Endothelial cell of umbilical vein (primary cell): ENCODE results near the gene CELF3. TPM values are rescaled to one million over a fixed set of nuclear protein-coding genes. Genes with fewer than 3 reads are reported as not detected.

ENCODE experiments used
- BruUV-seq: library from RNA; stranded (reverse); fragments of 400-500 nt; replicated peaks from 2 replicates; lab custom pipeline; 2021; lab: Mats Ljungman, UMichigan
- CTCF ChIA-PET: fragments of 300-600, 350-600 bp; sonication (Branson Sonifier 250); formaldehyde crosslinking; loops from one replicate; lab custom pipeline; 2021; ENCODE audit warnings: antibody characterized with exemption, inconsistent platforms; lab: Charles Lee
- POLR2A ChIA-PET: fragments of 300-600, 350-600 bp; sonication (Branson Sonifier 250); formaldehyde crosslinking; loops from one replicate; lab custom pipeline; 2021; ENCODE audit warnings: antibody characterized with exemption, inconsistent platforms; lab: Charles Lee
- DNase-seq: peaks from one replicate; pipeline ENCODE4 v3.0.0-alpha.2; 2011; ENCODE audit warnings: low read depth, low spot score
- FAIRE-seq: peaks from 2 replicates; lab custom pipeline; 2011; peaks lifted over from hg19 to GRCh38; lab: Jason Lieb, UNC
- H2AFZ ChIP-seq: 2 replicates; pipeline ENCODE4 v1.6.0; 2012; ENCODE audit warnings: low read depth, low read length, control low read depth, inconsistent platforms
- H3K27ac ChIP-seq: 2 replicates; pipeline ENCODE4 v1.5.1; 2011; ENCODE audit warnings: low read depth, mild to moderate bottlenecking, control low read depth, low read length, moderate library complexity; ENCODE audit not compliant: insufficient read depth
- H3K27me3 ChIP-seq, 2 experiments: 2 replicates each; pipeline versions ENCODE4 v1.6.0 to v1.6.1; 2011; ENCODE audit warnings: low read length in 2 of 2, mixed read lengths in 1 of 2; ENCODE audit not compliant: control insufficient read depth in 2 of 2, insufficient read depth in 2 of 2
- H3K36me3 ChIP-seq, 2 experiments: 2 replicates in 1 of 2; 3 replicates in 1 of 2; pipeline ENCODE4 v1.5.1; 2011; ENCODE audit warnings: low read length in 2 of 2, mild to moderate bottlenecking in 1 of 2, moderate library complexity in 1 of 2; ENCODE audit not compliant: control insufficient read depth in 2 of 2, insufficient read depth in 2 of 2; ENCODE audit errors: extremely low read depth in 1 of 2
- H3K4me1 ChIP-seq: 3 replicates; pipeline ENCODE4 v1.5.1; 2011; ENCODE audit warnings: mild to moderate bottlenecking, low read length; ENCODE audit not compliant: control insufficient read depth, insufficient read depth; ENCODE audit errors: extremely low read depth
- H3K4me2 ChIP-seq: 2 replicates; pipeline ENCODE4 v1.6.1; 2011; ENCODE audit warnings: low read length, control low read depth, mixed read lengths; ENCODE audit not compliant: insufficient read depth
- H3K4me3 ChIP-seq, 3 experiments: fragments of 200-600 bp in 1 of 3; sonication (generic), shearing (Covaris generic) in 1 of 3; replicated peaks in 1 of 3; 2 replicates each; pipeline ENCODE4 v1.5.1; 2011 to 2016; ENCODE audit warnings: control low read depth in 3 of 3, low read length in 3 of 3, mild to moderate bottlenecking in 2 of 3, inconsistent platforms in 1 of 3, low read depth in 1 of 3, moderate library complexity in 1 of 3; ENCODE audit not compliant: insufficient read depth in 1 of 3
- H3K79me2 ChIP-seq: 2 replicates; pipeline ENCODE4 v1.6.0; 2012; ENCODE audit warnings: low read length, inconsistent platforms; ENCODE audit not compliant: control insufficient read depth, insufficient read depth
- H3K9ac ChIP-seq: replicated peaks from 2 replicates; pipeline ENCODE3; 2011; ENCODE audit warnings: low read length, control low read depth; ENCODE audit not compliant: insufficient read depth; ENCODE audit errors: extremely low read depth
- H3K9me1 ChIP-seq: replicated peaks from 3 replicates; pipeline ENCODE4 v1.6.0; 2011; ENCODE audit warnings: mild to moderate bottlenecking, low read length; ENCODE audit not compliant: control insufficient read depth, insufficient read depth; ENCODE audit errors: extremely low read depth
- H3K9me3 ChIP-seq: replicated peaks from 2 replicates; pipeline ENCODE4 v1.5.1; 2012; ENCODE audit warnings: low read length, inconsistent platforms; ENCODE audit not compliant: control insufficient read depth, insufficient read depth
- H4K20me1 ChIP-seq: replicated peaks from 2 replicates; pipeline ENCODE3; 2011; ENCODE audit warnings: mild to moderate bottlenecking, low read length; ENCODE audit not compliant: control insufficient read depth, insufficient read depth; ENCODE audit errors: extremely low read depth
- CTCF ChIP-seq, 2 donors: IDR thresholded peaks; 1 replicate in 1 of 2; 2 replicates in 1 of 2; pipeline ENCODE4 v1.5.1; 2011; ENCODE audit warnings: low read length in 2 of 2, mild to moderate bottlenecking in 2 of 2, moderate library complexity in 2 of 2, control low read depth in 1 of 2, inconsistent platforms in 1 of 2, low read depth in 1 of 2; ENCODE audit not compliant: insufficient read depth in 1 of 2; ENCODE audit errors: extremely low read depth in 1 of 2
- EZH2 ChIP-seq: IDR thresholded peaks from 2 replicates; pipeline ENCODE4 v1.6.1; 2012; ENCODE audit warnings: borderline replicate concordance, low read depth, mild to moderate bottlenecking, moderate library complexity, low read length, inconsistent platforms; ENCODE audit not compliant: severe bottlenecking
- FOS ChIP-seq: IDR thresholded peaks from 2 replicates; pipeline ENCODE4 v1.6.1; 2011; ENCODE audit warnings: mild to moderate bottlenecking, low read length, moderate library complexity, borderline replicate concordance; ENCODE audit not compliant: insufficient read depth
- GATA2 ChIP-seq: IDR thresholded peaks from 2 replicates; pipeline ENCODE4 v1.7.0; 2011; ENCODE audit warnings: low read depth, mild to moderate bottlenecking, moderate library complexity, mixed read lengths, low read length; ENCODE audit not compliant: insufficient read length, insufficient read depth
- JUN ChIP-seq: IDR thresholded peaks from 2 replicates; pipeline ENCODE4 v1.6.1; 2011; ENCODE audit warnings: borderline replicate concordance, low read depth; ENCODE audit not compliant: insufficient read length, insufficient read depth
- MAX ChIP-seq: IDR thresholded peaks from 2 replicates; pipeline ENCODE4 v1.6.1; 2011; ENCODE audit not compliant: insufficient read depth, insufficient read length
- MYC ChIP-seq: IDR thresholded peaks from one replicate; pipeline ENCODE4 v1.6.1; 2011; ENCODE audit warnings: mild to moderate bottlenecking, low read depth, low read length
- POLR2A ChIP-seq: IDR thresholded peaks from 2 replicates; pipeline ENCODE4 v1.6.1; 2012; ENCODE audit warnings: low read depth, mild to moderate bottlenecking, control low read depth, low read length
- POLR2AphosphoS5 ChIP-seq: IDR thresholded peaks from 2 replicates; pipeline ENCODE4 v1.6.1; 2012; ENCODE audit warnings: low read depth, mild to moderate bottlenecking, control low read depth, low read length, moderate library complexity; ENCODE audit not compliant: insufficient read depth
- dilution Hi-C: fragments of 300-500 bp; cut with MboI; formaldehyde crosslinking; loops from one replicate; pipeline ENCODE4 v1.15.0; 2019; ENCODE audit warnings: low sequenced_read_pairs; ENCODE audit not compliant: extremely low pct_ligation_motif_present
- intact Hi-C: fragments of 100-400 bp; cut with micrococcal nuclease; formaldehyde crosslinking; loops from one replicate; pipeline ENCODE4 v1.10.0; 2022
- polyA plus RNA-seq, 4 experiments: library from polyadenylated mRNA; depleted of rRNA in 3 of 4; stranded (reverse) in 3 of 4; unstranded in 1 of 4; fragments of >200 nt; gene quantifications; 2 replicates each; pipeline versions ENCODE4 v1.2.1 to v1.2.3, GENCODE V29; 2011 to 2012; ENCODE audit warnings: missing spikeins in 1 of 4
- total RNA-seq: library from RNA; stranded (reverse); gene quantifications from 2 replicates; pipeline ENCODE4 v1.2.3, GENCODE V29; 2021

The CELF3 gene
- total and polyA plus RNA-seq, 2 donors (not counting 3 experiments of a cell fraction or from before 2014, with no cell fraction given), result not detected

GRCh38 chr1:151715726-151716404, 738 bp downstream of the CELF3 start:
- intact Hi-C loops (no loop called here), dilution Hi-C loops (no loop called here)
- no TSS peak for BruUV-seq
- Histone ChIP-seq H3K4me2 (no peak overlapping the region), H3K27me3 (peaks cover 45% of the 10 kb centered on the region in 2 experiments), H2AFZ (no peak overlapping the region), H3K9me3 (no peaks in the 10 kb centered on the region), H3K4me1 (no peaks in the 10 kb centered on the region), H3K27ac (no peak overlapping the region), H3K4me3 (no peak overlapping the region), H3K9me1 (no peaks in the 10 kb centered on the region), H3K79me2 (no peaks in the 10 kb centered on the region), H3K36me3 (no peaks in the 10 kb centered on the region), H4K20me1 (no peaks in the 10 kb centered on the region), H3K9ac (no peak overlapping the region)
- no peak for DNase-seq
- no peak for FAIRE-seq
- CTCF ChIA-PET, result interaction anchor here (2.1 kb wide), 1 partner anchor 14 kb away, joined by 6 read pairs; no protein-coding TSS in a partner anchor
- no peak for TF ChIP-seq EZH2
- no peak for TF ChIP-seq POLR2A
- TF ChIP-seq MAX, result no peak
- no peak for TF ChIP-seq JUN
- no peak for TF ChIP-seq FOS
- no peak for TF ChIP-seq GATA2
- TF ChIP-seq POLR2AphosphoS5, result no peak
- no peak for TF ChIP-seq CTCF (IDR thresholded peaks at IDR 0.05; ENCODE audit: extremely low read depth in 1 of 2, insufficient read depth in 1 of 2, low read depth in 1 of 2, low read length in 2 of 2)
- no peak for TF ChIP-seq MYC
- POLR2A ChIA-PET, result no interaction called here
